HG02571 (cell line): ENCODE data around the gene ITPA.

Source experiments
- ATAC-seq: cut with Tn5 transposase; IDR thresholded peaks from one replicate; pipeline ENCODE4 v1.9.1; 2021; ENCODE audit warnings: mild to moderate bottlenecking, moderate library complexity; ENCODE audit not compliant: unreplicated experiment

ITPA gene

GRCh38 chr20:3209257-3209945, at the start of gene ITPA:
TSS of gene ITPA (plus strand) at chr20:3209498. CDS start at chr20:3209552, 54 bp downstream.
- peak; percentile 37 for ATAC-seq

GRCh38 chr20:3160418-3160817, 48.9 kb upstream of the ITPA start:
- ATAC-seq = no peak

DNA sequence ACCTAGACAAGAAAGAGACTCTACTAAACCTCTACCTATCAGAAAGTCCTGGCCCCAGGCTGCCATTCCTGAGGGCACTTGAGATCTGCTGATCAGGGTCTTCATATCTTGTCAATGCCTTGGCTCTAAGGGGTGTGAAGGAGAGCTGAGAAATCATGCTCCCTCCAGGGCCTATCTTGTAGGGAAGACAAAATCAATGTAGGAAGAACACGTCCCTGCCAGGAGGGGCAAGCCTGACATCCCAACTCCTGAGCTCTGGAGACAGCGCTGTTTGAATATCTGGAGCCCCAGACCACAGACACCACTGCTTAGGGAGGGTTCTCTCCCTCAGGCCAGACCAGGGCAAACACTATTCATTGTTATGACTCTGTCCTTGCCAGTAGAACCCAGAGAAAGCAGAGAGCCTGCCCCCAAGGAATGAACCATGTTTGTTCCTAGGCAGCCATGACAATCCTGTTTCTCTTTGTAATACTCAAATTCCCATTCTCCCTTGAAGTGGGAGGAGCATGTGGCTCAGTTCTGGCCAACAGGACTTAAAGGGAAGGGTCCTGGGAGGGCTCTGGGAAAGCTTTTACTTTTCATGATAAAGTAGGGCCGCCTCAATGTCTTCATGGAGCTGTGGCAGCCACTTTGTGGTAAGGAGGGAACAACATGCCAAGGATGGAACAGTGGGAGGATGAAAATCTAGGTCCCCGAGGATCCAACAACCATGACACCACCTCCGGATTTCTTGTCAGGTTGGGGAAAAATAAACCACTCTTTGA, 47.8 kb upstream of the ITPA start:
- ATAC-seq = no peak

- ATAC-seq = no peak
Measured at GRCh38 chr20:3162080-3162611, 47.2 kb upstream of the ITPA start.

GRCh38 chr20:3163099-3164042, 45.9 kb upstream of the ITPA start:
- no peak for ATAC-seq

- ATAC-seq = no peak
Measured at GRCh38 chr20:3164043-3164762, 45.1 kb upstream of the ITPA start.

GRCh38 chr20:3164763-3165410, 44.4 kb upstream of the ITPA start:
- ATAC-seq = no peak

DNA sequence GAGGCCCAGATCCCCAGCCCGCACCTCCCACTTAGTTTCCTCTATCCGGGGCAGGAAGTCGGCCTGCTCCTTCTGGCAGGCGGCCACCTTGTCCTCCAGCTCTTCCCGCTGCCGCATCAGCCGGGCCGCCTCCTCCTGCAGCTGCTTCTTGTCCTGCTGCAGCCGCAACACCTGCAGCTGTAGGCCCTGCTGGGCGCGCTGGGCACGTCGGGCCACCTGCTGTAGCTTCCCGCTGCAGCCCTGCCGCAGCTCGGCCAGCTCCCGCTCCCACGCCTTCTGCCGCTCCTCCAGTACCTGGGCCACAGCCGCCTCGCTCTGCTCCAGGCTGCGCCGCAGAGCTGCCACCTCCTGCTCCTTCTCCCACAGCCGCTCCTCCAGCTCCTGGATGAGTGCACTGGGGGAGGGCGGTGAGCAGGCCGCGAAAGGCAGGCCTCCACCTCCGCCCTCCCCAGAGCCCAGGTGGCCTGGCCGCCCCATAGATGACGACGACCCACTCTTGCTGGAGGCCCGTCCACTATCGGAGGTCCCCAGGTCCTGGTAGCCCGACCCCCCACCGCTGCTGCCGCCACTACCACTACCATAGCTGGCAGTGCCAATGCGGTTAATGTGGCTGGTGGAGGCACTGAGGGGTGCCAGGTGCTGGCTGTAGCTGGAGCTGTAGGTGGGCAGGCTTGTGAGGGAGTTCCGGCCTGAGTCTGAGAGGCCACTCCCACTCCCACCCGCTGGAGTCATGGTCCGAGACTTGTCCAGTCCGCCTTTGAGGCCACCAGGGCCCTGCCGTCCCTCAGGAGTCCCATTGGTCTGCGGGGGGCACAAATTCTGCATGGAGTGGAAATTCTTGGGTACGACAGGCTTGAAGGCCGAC, 43.6 kb upstream of the ITPA start:
- ATAC-seq = no peak

DNA sequence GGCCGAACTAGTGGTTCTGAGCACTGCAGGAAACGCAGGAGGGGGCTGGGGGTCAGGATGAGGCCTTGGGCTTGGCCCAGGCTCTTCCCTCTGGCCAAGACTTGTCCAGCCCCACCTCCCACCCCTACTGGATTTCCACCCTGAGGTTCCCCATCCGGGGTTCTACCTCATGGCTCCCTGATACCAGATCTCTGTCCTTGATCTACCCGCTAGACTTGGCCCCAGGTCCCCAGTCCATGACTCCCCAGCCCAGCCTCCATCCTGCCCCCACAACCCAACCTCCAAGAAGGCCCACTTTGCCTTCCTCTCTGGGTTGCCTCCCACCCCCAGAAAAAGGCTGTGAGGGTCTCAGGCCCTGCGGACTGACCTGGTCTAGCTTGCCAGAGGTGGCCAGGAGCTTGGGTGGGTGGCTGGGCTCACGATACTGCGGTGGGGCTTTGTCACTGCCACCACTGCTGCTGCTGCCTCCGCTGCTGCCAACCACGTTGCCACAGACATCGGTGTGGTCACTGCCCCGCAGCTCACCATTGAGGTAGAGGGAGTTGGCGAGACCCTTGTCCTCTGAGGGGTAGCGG, 42.9 kb upstream of the ITPA start:
- ATAC-seq = no peak

- ATAC-seq = no peak
Measured at GRCh38 chr20:3166913-3167342, 42.4 kb upstream of the ITPA start.

DNA sequence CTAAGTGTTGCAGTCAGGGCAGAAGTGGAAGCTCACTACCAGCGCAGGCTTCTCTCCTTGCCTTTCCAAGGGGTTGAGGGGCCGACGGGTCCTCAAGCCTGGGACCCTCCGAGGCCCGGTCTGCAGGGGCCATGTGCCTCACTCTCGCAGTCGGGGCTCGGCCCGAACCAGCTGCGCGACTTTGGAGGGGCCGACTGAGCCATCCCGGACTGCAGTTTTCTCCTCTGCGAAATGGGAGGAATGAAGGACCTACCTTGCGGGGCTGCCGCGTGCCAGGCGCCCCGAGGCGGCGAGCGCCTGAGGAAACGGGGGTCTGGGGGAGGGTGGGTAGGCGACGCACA, 41.6 kb upstream of the ITPA start:
- ATAC-seq = no peak

DNA sequence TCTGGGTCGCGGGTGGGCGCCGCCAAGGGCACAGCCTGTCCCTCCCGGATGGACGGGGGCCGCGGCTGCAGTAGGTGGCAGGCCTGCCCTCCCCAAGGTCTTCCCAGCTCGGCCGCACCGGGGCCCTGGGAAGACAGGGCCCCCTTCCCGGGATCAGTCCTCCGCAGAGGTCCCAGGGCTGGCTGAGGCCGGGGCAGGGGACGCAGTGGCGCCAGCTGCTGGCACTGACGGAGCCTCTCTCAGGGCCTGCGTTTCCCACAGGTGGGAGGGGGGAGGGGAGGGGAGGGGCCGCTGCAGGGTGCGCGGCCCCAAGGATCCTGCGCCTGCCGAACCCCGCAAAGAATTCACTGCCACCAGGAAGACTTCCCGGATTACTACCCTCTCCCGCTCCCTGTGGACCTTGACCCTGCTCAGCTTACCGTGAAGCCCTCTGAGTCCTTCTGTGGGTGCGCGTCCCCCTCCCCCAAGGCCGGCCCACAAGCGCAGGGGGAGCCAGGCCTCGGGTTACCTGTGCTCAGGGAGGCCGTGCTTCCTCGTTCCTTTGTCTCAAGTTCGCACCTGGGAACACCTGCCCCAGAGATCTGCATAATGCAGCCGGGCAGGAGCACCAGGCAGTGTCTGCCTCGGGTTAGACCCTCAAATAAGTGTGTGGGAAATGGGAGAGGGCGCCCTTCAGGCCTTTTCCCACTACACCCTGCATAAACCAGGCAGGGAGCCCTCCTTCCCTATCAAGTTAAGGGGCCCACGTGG, 41.0 kb upstream of the ITPA start:
- ATAC-seq = no peak

DNA sequence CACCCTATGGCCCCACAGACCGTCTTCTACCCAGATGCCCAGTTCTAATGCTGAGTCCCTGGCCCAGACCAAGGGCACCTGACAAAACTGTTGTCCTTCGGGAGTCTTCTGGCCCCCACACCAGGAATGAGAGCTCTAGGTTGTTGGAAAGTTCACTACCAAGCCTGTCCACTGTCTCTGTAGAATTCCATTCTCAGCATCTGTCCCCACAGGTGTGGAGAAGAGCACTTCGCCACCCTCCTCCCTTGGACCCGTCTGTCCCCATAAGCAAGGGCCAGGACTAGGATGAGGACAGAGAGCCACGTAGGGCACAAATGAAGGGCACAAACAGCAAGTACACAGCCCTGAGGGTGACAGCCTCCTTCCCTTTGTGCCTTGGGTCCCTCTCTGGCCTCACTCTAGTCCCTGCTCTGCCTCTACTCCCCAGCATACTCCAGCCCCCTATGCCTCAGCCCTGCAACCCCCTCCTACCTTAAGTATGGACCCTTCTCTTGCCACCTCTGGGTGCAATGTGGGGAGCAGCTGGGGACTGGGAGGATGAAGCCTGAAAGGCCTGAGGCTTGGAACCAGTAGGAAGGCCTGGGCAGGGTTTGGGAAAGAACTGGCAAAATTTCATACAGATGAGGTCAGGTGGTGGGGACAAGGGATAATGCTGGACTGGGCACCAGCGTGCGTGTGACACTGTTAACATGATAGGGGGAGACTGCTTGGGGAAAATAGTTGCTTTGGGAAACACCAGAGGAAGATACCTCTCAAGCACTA, 40.3 kb upstream of the ITPA start:
- no peak for ATAC-seq

DNA sequence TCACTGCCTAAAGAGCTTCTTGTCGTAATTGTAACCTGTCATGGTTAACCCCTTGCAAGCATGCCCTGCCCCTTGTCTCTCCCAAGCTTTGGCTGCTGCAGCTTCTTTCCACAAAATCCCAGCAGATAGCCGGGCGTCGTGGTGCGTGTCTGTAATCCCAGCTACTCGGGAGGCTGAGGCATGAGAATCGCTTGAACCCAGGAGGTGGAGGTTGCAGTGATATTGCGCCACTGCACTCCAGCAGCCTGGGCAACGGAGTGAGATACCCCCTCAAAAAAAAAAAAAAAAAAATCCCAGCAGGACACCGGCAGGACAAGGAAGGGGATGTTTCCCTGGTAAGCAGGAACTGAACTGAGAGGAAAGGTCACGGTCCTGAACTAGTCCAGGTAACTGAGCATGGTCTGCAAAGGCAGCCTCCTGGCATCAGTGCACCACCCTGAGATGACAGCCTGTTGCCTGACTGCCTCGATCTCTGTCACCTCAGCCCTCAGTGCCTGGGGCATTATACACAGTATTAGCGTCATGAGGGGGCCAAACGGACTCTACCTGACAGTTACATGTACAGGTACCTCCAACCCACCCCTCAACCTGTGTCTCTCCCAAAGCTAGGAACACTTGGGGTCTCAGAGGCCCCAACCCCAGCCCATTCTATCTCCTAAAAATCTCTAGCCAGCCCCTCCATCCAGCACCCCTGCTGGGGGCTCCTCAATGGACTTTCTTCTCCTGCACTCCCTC, 37.7 kb upstream of the ITPA start:
- no peak for ATAC-seq

- ATAC-seq = no peak
Measured at GRCh38 chr20:3172126-3172932, 37.0 kb upstream of the ITPA start.
